T-helper 2 cell treated with Interferon-gamma antibody and Interleukin-4, amounts not matched to agents 5 μg/mL and 100 μg/mL, for 36 hours (primary cell): ENCODE measurements around the gene FAM118B.

Source experiments
- DNase-seq: peaks from one replicate; pipeline ENCODE4 v3.0.0; 2021; ENCODE audit warnings: low spot score
- H3K27ac Mint-ChIP-seq: one replicate; pipeline ENCODE4 v1.8.0; 2021; ENCODE audit warnings: mild to moderate bottlenecking, mixed read lengths
- H3K27me3 Mint-ChIP-seq: one replicate; pipeline ENCODE4 v1.8.0; 2021; ENCODE audit warnings: low read depth, mixed read lengths
- H3K36me3 Mint-ChIP-seq: one replicate; pipeline ENCODE4 v1.8.0; 2021; ENCODE audit warnings: low read depth, mixed read lengths
- H3K4me1 Mint-ChIP-seq: one replicate; pipeline ENCODE4 v1.8.0; 2021; ENCODE audit warnings: low read depth, mixed read lengths
- H3K4me3 Mint-ChIP-seq: one replicate; pipeline ENCODE4 v1.8.0; 2022; ENCODE audit warnings: mild to moderate bottlenecking, moderate library complexity, mixed read lengths
- H3K9me3 Mint-ChIP-seq: one replicate; pipeline ENCODE4 v1.8.0; 2021; ENCODE audit warnings: mixed read lengths

Gene FAM118B

GRCh38 chr11:126211236-126212088 is at the start of gene FAM118B, which contains the start of gene RPUSD4:
FAM118B (plus strand) TSS chr11:126211782; CDS start chr11:126235002, 23,220 bp downstream.
RPUSD4 (minus strand) TSS chr11:126211650; CDS start chr11:126211638, 12 bp downstream.
- peak; percentile 98 for DNase-seq
- Mint-ChIP-seq H3K27ac (peak within 1 kb of the TSS; percentile 94), H3K4me1 (peaks cover 22% of the 10 kb centered on the region), H3K27me3 (no peaks in the 10 kb centered on the region), H3K4me3 (peak within 1 kb of the TSS; percentile 99), H3K9me3 (no peaks in the 10 kb centered on the region), H3K36me3 (peaks cover 24% of the 10 kb centered on the region)

DNA sequence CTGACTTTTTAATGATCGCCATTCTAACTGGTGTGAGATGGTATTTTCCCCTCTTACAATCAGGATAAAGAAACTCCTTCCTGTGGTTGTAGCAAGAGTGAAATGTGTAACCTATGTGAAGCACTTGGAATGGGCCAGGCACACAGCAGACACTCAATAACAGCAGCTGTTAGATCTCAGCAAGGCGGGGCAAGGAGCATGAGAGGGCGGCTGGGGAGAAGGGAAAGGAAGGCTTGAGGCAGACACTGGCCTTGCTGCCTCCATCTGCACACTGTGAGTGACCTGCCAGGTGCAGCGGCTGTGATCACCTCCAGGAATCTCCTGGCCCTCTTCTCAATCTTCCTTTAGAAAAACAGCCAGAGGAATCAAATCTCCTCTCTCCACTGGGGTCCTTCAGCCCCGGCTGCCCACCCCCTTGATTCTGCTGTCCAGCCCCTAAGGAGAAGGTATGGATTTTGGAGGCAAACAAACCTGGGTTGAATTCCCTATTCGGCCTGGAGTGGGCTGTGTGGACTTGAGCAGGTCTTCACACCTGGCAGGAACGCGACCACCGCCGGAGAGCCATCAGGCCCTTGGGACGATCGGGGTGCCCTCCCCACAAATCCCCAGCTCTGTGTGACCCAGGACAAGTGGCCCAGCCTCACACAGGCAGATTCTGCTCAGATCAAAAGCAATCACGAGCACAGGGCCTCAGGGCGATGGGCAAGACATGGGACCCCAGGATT is 49.1 kb upstream of the FAM118B start:
- no peak for DNase-seq
- no peaks in the 10 kb centered on the region for H3K9me3 Mint-ChIP-seq
- no peak overlapping the region for H3K4me3 Mint-ChIP-seq
- no peak overlapping the region for H3K27ac Mint-ChIP-seq
- H3K4me1 Mint-ChIP-seq = peaks cover 2% of the 10 kb centered on the region
- no peaks in the 10 kb centered on the region for H3K27me3 Mint-ChIP-seq
- no peaks in the 10 kb centered on the region for H3K36me3 Mint-ChIP-seq

DNA sequence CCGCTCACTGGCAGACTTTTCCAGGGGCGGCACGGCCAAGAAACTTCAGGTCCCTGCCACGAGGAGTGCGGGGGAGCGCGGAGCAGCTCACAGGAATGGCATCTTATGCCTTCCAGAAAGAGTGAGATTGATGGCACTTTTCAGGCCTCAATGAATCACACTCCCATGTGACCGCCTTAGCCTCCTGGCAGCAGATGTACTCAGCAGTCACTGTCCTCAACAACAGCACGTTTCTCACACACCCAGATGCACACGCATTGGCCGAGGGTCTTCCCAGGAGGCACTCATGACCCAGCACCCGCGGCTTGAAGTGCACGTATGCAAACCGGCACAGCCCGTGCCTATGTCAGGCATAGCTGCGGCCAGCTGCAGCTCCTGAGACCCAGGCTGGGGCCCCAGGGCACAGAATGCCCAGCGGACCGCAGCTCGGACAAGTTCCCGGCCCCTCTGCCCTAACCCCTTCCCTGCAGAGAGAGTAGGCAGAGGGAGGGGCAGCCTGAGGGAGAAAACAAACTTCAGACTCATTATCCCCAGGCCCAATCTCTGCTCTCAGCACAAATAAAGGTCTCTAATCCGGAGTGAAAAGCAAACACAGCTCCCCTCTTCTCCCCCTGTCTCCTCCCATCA is 48.4 kb upstream of the FAM118B start:
- Mint-ChIP-seq H3K4me1 (peaks cover 2% of the 10 kb centered on the region), H3K27ac (no peak overlapping the region), H3K4me3 (no peak overlapping the region), H3K36me3 (no peaks in the 10 kb centered on the region), H3K27me3 (no peaks in the 10 kb centered on the region), H3K9me3 (no peaks in the 10 kb centered on the region)
- no peak for DNase-seq

DNA sequence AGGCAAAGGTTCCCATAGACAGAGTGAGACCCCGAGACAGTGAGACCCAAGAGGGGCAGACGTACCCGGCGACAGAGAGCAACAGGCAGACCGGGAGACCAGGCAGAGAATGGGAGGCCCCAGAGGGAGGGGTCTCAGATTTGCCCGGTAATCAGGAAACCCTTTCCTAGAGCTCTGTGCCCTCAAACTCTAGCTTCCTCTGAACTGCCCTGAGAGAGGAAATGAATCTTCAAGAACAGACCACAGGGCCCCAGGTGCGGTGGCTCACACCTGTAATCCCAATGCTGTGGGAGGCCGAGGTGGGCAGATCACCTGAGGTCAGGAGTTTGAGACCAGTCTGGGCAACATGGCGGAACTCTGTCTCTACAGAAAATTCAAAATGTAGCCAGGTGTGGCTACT is 47.8 kb upstream of the FAM118B start:
- Mint-ChIP-seq H3K4me3 (no peak overlapping the region), H3K27ac (no peak overlapping the region), H3K9me3 (no peaks in the 10 kb centered on the region), H3K4me1 (peaks cover 2% of the 10 kb centered on the region), H3K36me3 (no peaks in the 10 kb centered on the region), H3K27me3 (no peaks in the 10 kb centered on the region)
- DNase-seq = no peak

DNA sequence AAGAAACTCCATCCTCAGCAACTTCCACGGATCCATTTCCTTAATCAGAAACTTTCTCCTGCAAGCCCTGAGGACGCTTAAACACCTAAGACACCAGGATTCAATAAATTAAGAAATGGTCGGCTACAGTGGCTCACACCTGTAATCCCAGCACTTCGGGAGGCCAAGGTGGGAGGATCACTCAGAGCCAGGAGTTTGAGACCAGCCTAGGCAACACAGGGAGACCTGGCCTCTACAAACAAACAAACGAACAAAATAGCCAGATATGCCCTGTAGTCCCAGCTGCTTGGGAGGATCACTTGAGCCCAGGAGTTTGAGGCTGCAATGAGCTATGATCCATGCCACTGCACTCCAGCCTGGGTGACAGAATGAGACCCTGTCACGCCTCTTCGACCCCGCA is 46.8 kb upstream of the FAM118B start:
- Mint-ChIP-seq H3K27ac (no peak overlapping the region), H3K4me1 (peaks cover 2% of the 10 kb centered on the region), H3K36me3 (no peaks in the 10 kb centered on the region), H3K27me3 (peaks cover 2% of the 10 kb centered on the region), H3K4me3 (no peak overlapping the region), H3K9me3 (no peaks in the 10 kb centered on the region)
- no peak for DNase-seq

DNA sequence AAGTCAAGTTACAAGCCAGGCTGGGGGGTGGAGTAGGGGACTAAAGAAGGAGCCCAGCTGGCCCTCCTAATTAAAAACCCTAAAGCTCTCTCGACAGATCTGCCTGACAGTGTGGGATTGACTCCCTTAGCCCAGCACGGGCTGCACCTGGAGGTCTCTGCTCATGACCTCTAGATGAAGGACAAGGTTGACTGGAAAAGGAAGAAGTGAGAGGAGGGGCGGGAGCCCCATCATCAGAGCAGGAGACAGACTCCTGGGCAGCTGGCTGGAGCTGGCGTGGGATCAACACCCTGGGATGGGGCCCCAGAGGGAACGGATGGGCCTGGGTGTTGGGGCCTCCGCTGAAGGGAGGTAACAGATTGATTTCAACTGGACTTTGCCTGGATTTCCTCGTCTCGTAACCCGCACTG is 46.3 kb upstream of the FAM118B start:
- Mint-ChIP-seq H3K27me3 (peaks cover 2% of the 10 kb centered on the region), H3K27ac (no peak overlapping the region), H3K4me3 (no peak overlapping the region), H3K36me3 (no peaks in the 10 kb centered on the region), H3K9me3 (no peaks in the 10 kb centered on the region), H3K4me1 (peaks cover 2% of the 10 kb centered on the region)
- no peak for DNase-seq

DNA sequence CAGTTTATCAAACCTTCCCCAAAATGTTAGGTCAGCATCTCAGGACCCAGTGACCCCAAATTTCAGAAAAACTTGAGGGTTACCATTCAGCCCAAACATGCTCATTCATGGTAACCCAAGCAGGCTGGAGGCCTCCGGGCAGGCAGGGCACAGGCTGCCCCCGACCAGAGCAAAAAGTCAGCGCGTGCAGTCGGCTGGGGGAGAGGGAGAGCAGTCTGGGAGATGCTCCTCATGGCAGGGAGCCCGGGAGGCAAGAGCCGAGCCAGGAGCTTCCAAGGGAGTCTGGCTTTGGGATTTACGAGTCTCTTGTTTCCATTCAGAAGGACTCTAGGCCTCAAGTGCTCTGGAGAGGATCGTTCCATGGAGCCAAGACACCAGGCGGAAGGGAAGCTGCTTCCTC is 45.8 kb upstream of the FAM118B start:
- H3K27ac Mint-ChIP-seq = no peak overlapping the region
- H3K27me3 Mint-ChIP-seq = peaks cover 2% of the 10 kb centered on the region
- peaks cover 2% of the 10 kb centered on the region for H3K4me1 Mint-ChIP-seq

DNA sequence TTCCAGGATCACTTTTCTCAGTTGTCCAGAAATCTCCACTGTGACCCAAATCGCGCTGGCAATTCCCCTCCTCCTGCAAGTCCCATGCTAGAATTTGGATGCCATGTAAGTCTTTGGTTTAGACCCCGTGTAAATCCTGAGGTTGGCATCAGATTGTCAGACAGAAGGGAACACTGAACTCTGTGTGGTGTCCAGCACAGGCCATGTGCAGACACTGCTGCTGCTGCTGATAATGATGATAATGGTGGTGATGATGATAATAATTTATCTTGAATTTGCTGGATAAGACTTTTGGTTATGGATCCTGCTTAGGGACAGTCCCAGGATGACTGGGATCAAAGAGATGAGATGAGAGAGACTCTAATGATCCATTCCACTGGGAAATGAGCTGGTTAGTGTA is 45.2 kb upstream of the FAM118B start:
- Mint-ChIP-seq H3K4me1 (peaks cover 2% of the 10 kb centered on the region), H3K27ac (no peak overlapping the region), H3K4me3 (no peak overlapping the region), H3K27me3 (peaks cover 2% of the 10 kb centered on the region), H3K36me3 (no peaks in the 10 kb centered on the region), H3K9me3 (no peaks in the 10 kb centered on the region)
- DNase-seq = no peak

More for the DNA sequence above, 45.8 kb upstream of the FAM118B start:
- no peaks in the 10 kb centered on the region for H3K9me3 Mint-ChIP-seq
- no peak overlapping the region for H3K4me3 Mint-ChIP-seq
- H3K36me3 Mint-ChIP-seq = no peaks in the 10 kb centered on the region
- DNase-seq = no peak

DNA sequence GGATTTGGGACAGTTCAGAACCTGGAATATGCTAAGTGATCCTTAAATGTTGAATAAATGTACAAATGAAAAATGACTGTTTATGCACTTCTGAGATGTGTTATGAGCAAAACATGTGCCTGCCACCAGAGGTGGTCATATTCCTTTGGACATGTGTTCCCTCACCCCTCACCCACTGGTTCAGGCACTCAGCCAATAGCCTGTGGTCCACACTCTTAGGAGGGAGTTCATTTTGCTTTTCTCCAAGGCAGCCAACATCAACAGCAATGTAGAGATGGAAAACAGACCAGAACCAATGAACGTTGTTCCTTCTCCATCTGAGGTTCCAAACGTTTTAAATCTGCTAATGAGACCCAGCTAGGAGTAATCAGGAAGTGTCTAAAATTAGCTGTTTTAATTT is 44.1 kb upstream of the FAM118B start:
- peaks cover 2% of the 10 kb centered on the region for H3K4me1 Mint-ChIP-seq
- no peak for DNase-seq
- no peak overlapping the region for H3K4me3 Mint-ChIP-seq
- no peaks in the 10 kb centered on the region for H3K9me3 Mint-ChIP-seq
- H3K27me3 Mint-ChIP-seq = peaks cover 2% of the 10 kb centered on the region
- H3K36me3 Mint-ChIP-seq = no peaks in the 10 kb centered on the region
- H3K27ac Mint-ChIP-seq = no peak overlapping the region

DNA sequence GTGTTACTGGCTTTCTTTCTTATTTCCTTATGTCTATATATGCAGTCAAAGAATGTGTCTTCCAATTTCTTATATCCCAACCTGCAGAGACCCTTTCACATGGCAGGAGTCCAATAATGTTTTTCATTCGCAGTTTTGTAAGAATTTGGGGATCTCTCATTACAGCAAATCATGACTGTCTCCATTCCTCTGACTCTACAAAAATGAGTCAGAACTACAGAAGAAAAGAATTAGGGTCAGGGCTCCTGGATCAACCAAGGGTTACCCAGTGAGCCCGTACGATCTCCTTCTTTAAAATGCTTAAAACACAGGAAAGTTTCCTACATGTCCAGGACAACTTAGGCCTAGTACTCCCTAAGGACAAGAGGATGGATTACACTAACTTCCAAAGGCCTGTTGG is 42.3 kb upstream of the FAM118B start:
- no peak for DNase-seq
- Mint-ChIP-seq H3K9me3 (no peaks in the 10 kb centered on the region), H3K4me3 (no peak overlapping the region), H3K36me3 (no peaks in the 10 kb centered on the region), H3K4me1 (no peaks in the 10 kb centered on the region), H3K27me3 (peaks cover 2% of the 10 kb centered on the region), H3K27ac (no peak overlapping the region)

DNA sequence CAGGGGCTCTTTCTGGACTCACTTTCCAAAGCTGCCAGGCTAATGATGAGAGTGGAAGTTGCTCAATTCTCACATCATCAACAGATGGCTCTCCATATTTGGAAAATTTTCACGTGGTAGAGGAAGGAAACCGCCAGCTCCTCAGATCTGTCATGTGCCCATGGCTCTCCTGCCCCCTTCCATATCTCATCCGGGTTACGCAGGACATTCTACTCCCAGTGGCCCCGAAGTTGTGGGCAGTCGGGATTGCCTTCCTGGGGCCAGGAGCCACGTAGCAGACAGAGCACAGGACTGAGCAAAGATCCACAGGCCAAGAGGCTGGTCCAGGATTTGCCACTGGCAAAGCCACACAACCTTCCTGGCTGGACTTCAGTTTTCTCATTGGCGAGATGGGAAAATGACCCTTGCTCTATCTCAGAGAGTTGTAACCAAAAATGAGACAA is 39.0 kb upstream of the FAM118B start:
- no peaks in the 10 kb centered on the region for H3K4me1 Mint-ChIP-seq
- H3K27me3 Mint-ChIP-seq = peaks cover 2% of the 10 kb centered on the region
- H3K27ac Mint-ChIP-seq = no peak overlapping the region
- H3K4me3 Mint-ChIP-seq = no peak overlapping the region
- H3K36me3 Mint-ChIP-seq = no peaks in the 10 kb centered on the region
- no peak for DNase-seq
- H3K9me3 Mint-ChIP-seq = no peaks in the 10 kb centered on the region

GRCh38 chr11:126173257-126173656 is 38.3 kb upstream of the FAM118B start:
- Mint-ChIP-seq H3K27ac (no peak overlapping the region), H3K4me1 (no peaks in the 10 kb centered on the region), H3K36me3 (no peaks in the 10 kb centered on the region), H3K4me3 (no peak overlapping the region), H3K27me3 (peaks cover 2% of the 10 kb centered on the region), H3K9me3 (no peaks in the 10 kb centered on the region)
- DNase-seq = no peak

GRCh38 chr11:126174816-126175215 is 36.8 kb upstream of the FAM118B start:
- H3K4me1 Mint-ChIP-seq = no peaks in the 10 kb centered on the region
- no peak overlapping the region for H3K27ac Mint-ChIP-seq
- H3K4me3 Mint-ChIP-seq = no peak overlapping the region
- DNase-seq = no peak
- no peaks in the 10 kb centered on the region for H3K27me3 Mint-ChIP-seq
- H3K36me3 Mint-ChIP-seq = no peaks in the 10 kb centered on the region
- no peaks in the 10 kb centered on the region for H3K9me3 Mint-ChIP-seq

DNA sequence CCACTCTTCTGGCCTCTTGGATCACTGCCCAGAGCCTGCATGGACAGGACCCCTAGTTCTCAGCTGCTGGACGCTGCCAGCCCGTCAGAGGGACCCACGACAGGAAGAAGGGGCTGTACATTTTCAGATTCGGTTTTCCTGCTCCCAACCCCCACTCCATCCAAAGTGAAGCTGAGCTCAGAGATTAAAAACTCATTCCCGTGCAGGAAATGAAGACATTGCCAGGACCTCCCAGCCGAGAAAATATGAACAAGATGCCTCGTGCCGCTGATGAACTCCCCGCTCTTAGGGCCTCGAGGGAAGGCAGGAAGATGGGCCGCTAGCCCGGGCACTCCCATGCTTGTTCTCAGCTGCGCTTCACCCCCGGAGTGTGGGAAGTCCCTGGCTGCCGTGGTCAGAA is 36.2 kb upstream of the FAM118B start:
- no peaks in the 10 kb centered on the region for H3K27me3 Mint-ChIP-seq
- H3K27ac Mint-ChIP-seq = no peak overlapping the region
- no peaks in the 10 kb centered on the region for H3K9me3 Mint-ChIP-seq
- no peaks in the 10 kb centered on the region for H3K36me3 Mint-ChIP-seq
- H3K4me3 Mint-ChIP-seq = no peak overlapping the region
- no peak for DNase-seq
- H3K4me1 Mint-ChIP-seq = no peaks in the 10 kb centered on the region
